Lower leg skin (tissue), 3 donors: ENCODE results near the gene PODN.

Source experiments
- CTCF ChIP-seq, 3 donors: fragments of 450-650 bp; IDR thresholded peaks; one replicate each; pipeline ENCODE4 v1.5.1; 2016; ENCODE audit warnings: antibody characterized with exemption in 3 of 3, mild to moderate bottlenecking in 3 of 3, moderate library complexity in 2 of 3
- POLR2A ChIP-seq, 2 donors: fragments of 450-650 bp; IDR thresholded peaks; one replicate each; pipeline ENCODE4 v1.6.1; 2016 to 2017; ENCODE audit warnings: antibody characterized with exemption in 2 of 2, mild to moderate bottlenecking in 1 of 2, moderate library complexity in 1 of 2

- TF ChIP-seq POLR2A (IDR thresholded peaks at IDR 0.05) (no peak), CTCF (IDR thresholded peaks at IDR 0.05) (no peak)
Measured at GRCh38 chr1:53026254-53026653, 35.8 kb upstream of the PODN start.
